Measurements from ENCODE around the gene RENBP. TPM values are rescaled to one million over a fixed set of nuclear protein-coding genes. Genes with fewer than 3 reads are reported as not detected.
A peak's percentile ranks its signal among the peaks of the same experiment; 100 is the strongest.

RENBP gene
- total and polyA plus RNA-seq, 7 donors: 9.8 to 16.8 (median 15.0) TPM

GRCh38 chrX:153968255-153968654 lies 23.8 kb upstream of the RENBP start:
- Histone ChIP-seq H3K36me3 (peaks cover 0 to 5% (median 2%) of the 10 kb centered on the region in 4 donors), H3K4me1 (peaks cover 0 to 44% (median 38%) of the 10 kb centered on the region in 4 donors), H3K27ac (peak overlapping the region; percentile 97 to 98 (median 98)), H3K9me3 (no peaks in the 10 kb centered on the region), H3K27me3 (peaks cover 0 to 5% (median 0%) of the 10 kb centered on the region in 3 donors), H3K4me3 (peak overlapping the region in 3 of 4 donors; percentile 73 to 78 (median 75))
- no peak for DNase-seq
- intact Hi-C loops (cut with DNase I): no loop called here
- WGBS, 2 donors: 43 to 64% methylated on average over 9 of the region's 9 CpGs
- TF ChIP-seq POLR2AphosphoS5 (IDR thresholded peaks at IDR 0.05): no peak

GRCh38 chrX:153967536-153968224 lies 23.2 kb upstream of the RENBP start:
- TF ChIP-seq EP300 (IDR thresholded peaks at IDR 0.05) (no peak), CTCF (IDR thresholded peaks at IDR 0.05) (no peak), POLR2A (IDR thresholded peaks at IDR 0.05) (no peak), POLR2AphosphoS5 (IDR thresholded peaks at IDR 0.05) (no peak)
- intact Hi-C loops (cut with DNase I): no loop called here
- Histone ChIP-seq H3K9me3 (no peaks in the 10 kb centered on the region), H3K4me3 (peak overlapping the region in 2 of 4 donors; percentile 73 to 75), H3K27ac (peak overlapping the region; percentile 97 to 98 (median 98)), H3K4me1 (peaks cover 0 to 42% (median 37%) of the 10 kb centered on the region in 4 donors), H3K36me3 (peaks cover 0 to 11% (median 5%) of the 10 kb centered on the region in 4 donors), H3K27me3 (peaks cover 0 to 5% (median 0%) of the 10 kb centered on the region in 3 donors)
- no peak for DNase-seq
- 38 to 58% methylated on average over 16 of the region's 16 CpGs for WGBS, 2 donors

- Histone ChIP-seq H3K4me1 (peaks cover 0 to 42% (median 37%) of the 10 kb centered on the region in 4 donors), H3K4me3 (peak overlapping the region in 1 of 4 donors; percentile 15), H3K9me3 (no peaks in the 10 kb centered on the region), H3K36me3 (peaks cover 0 to 16% (median 8%) of the 10 kb centered on the region in 4 donors), H3K27ac (peak overlapping the region; percentile 97 to 98 (median 98)), H3K27me3 (peaks cover 0 to 5% (median 0%) of the 10 kb centered on the region in 3 donors)
- WGBS, 2 donors: 62 to 79% methylated on average over 14 of the region's 14 CpGs
- peak; percentile 66 for DNase-seq
- intact Hi-C loops (cut with DNase I): no loop called here
- TF ChIP-seq EP300 (IDR thresholded peaks at IDR 0.05) (no peak), POLR2A (IDR thresholded peaks at IDR 0.05) (no peak), POLR2AphosphoS5 (IDR thresholded peaks at IDR 0.05) (no peak), CTCF (IDR thresholded peaks at IDR 0.05) (no peak)
Measured at GRCh38 chrX:153966841-153967535, 22.5 kb upstream of the RENBP start.

- 77 to 84% methylated on average over 15 of the region's 15 CpGs for WGBS, 2 donors
- DNase-seq: peak; percentile 80
- H3K27me3 ChIP-seq: peaks cover 0 to 5% (median 0%) of the 10 kb centered on the region in 3 donors
- H3K4me3 ChIP-seq: peak overlapping the region in 1 of 4 donors; percentile 8
- intact Hi-C loops (cut with DNase I): no loop called here
- peaks cover 0 to 23% (median 14%) of the 10 kb centered on the region in 4 donors for H3K36me3 ChIP-seq
- H3K4me1 ChIP-seq: peaks cover 0 to 42% (median 37%) of the 10 kb centered on the region in 4 donors
- H3K9me3 ChIP-seq: no peaks in the 10 kb centered on the region
- peak overlapping the region; percentile 49 to 98 (median 97) for H3K27ac ChIP-seq
- no peak for TF ChIP-seq POLR2AphosphoS5 (IDR thresholded peaks at IDR 0.05)
- TF ChIP-seq CTCF (IDR thresholded peaks at IDR 0.05): no peak
- no peak for TF ChIP-seq EP300 (IDR thresholded peaks at IDR 0.05)
- TF ChIP-seq POLR2A (IDR thresholded peaks at IDR 0.05): no peak
Measured at GRCh38 chrX:153966283-153966688, 21.8 kb upstream of the RENBP start.

- Histone ChIP-seq H3K4me3 (no peak overlapping the region), H3K9me3 (no peaks in the 10 kb centered on the region), H3K4me1 (peaks cover 0 to 42% (median 37%) of the 10 kb centered on the region in 4 donors), H3K27ac (peak overlapping the region in 3 of 4 donors; percentile 97 to 98 (median 97)), H3K36me3 (peaks cover 0 to 32% (median 17%) of the 10 kb centered on the region in 4 donors), H3K27me3 (peaks cover 0 to 5% (median 0%) of the 10 kb centered on the region in 3 donors)
- no peak for TF ChIP-seq CTCF (IDR thresholded peaks at IDR 0.05)
- no peak for TF ChIP-seq POLR2A (IDR thresholded peaks at IDR 0.05)
- no peak for TF ChIP-seq POLR2AphosphoS5 (IDR thresholded peaks at IDR 0.05)
- no peak for TF ChIP-seq EP300 (IDR thresholded peaks at IDR 0.05)
- WGBS, 2 donors: 70 to 80% methylated on average over 5 of the region's 5 CpGs
- intact Hi-C loops (cut with DNase I): no loop called here
- DNase-seq: no peak
Measured at GRCh38 chrX:153965406-153965805, 21.0 kb upstream of the RENBP start.
